Hippocampal formation (tissue), 2 donors: ENCODE data around the gene FBXL4.

Experiments used
- DNase-seq, 2 donors: peaks; one replicate each; lab custom pipeline; 2025; lab: John Stamatoyannopoulos, UW

The FBXL4 gene

DNA sequence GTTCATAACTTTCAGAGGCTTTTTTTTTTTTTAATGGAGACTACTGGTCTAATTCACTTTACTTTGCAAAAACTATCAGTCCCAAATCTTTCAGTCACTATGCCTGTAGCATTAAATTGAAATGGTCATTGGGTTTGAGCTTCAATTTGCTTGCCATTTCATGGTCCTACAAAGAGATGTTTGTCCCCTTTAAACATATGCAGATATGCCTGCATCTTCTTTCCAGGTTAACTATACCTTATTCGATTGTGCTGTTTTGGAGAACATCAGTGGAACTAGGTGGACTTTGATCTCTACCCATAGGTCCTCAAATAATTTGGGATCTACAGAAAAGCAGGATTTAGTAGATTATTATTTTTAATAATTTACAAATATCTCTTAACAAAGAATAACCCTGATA, 108.8 kb downstream of the FBXL4 start:
- no peak for DNase-seq

DNA sequence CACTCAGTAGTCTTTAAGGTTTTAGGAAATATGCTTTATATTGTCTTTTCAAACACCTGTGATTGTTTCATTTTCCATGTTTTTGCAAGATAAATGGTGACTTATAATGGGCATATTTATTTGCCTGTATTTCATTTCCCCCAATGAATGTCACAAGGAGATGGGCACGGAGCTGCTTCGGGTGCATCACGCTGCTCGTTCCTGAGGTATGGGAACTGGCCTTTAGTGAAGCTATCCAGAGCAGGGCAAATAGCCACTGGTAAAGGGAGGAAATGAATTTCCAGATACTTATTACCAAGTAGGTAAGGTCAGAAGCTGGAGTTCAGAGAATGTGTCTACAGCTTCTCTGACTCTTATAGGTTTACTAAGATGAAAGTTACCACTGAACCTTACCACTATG, 109.7 kb downstream of the FBXL4 start:
- peak in 1 of 2 donors; percentile 34 for DNase-seq

DNA sequence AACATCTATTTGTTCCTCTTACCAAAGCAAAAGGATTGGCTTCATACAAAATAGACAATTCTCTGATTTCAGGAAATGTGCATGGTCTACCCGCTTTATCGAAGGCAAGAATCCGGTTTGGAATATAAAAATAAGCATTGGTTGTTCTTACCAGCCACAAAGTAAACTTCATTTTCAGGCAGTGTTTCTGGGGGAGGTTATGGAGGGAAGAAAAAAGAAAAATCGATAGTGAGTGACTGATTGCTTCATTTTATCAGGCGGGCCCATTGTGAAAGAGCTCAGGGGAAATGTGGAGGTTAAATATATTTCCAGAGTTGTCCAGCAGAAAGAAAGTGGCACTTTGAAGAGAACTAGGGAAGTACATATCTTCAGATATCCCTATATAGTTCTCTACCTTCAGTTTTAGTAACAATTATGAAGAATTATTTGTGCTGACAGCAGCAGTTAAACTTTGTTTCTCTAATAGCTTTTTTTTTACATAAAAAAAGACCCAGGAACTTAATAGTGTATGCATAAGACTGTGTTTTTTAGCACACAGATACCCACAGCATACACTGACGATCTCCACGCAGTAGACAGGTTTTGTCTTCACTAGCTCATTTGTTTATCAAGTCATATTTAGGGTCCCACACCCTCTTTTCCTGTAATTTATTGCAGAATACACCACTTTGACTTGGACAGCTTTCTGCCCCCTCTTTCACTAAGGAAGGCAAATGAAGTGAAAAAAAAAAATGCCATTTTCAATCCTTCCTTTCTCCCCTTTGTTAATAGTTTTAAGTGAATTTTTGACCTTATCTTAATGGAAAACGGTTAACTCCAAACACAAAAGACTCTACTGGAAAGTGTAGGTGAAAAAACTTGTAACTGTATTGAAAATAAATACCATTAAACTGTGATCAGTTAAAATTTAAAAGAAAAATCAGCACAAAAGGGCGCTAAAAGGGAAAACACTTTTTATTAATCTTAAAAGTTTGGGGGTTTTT, 110.5 kb downstream of the FBXL4 start:
- peak in 1 of 2 donors; percentile 51 for DNase-seq

DNA sequence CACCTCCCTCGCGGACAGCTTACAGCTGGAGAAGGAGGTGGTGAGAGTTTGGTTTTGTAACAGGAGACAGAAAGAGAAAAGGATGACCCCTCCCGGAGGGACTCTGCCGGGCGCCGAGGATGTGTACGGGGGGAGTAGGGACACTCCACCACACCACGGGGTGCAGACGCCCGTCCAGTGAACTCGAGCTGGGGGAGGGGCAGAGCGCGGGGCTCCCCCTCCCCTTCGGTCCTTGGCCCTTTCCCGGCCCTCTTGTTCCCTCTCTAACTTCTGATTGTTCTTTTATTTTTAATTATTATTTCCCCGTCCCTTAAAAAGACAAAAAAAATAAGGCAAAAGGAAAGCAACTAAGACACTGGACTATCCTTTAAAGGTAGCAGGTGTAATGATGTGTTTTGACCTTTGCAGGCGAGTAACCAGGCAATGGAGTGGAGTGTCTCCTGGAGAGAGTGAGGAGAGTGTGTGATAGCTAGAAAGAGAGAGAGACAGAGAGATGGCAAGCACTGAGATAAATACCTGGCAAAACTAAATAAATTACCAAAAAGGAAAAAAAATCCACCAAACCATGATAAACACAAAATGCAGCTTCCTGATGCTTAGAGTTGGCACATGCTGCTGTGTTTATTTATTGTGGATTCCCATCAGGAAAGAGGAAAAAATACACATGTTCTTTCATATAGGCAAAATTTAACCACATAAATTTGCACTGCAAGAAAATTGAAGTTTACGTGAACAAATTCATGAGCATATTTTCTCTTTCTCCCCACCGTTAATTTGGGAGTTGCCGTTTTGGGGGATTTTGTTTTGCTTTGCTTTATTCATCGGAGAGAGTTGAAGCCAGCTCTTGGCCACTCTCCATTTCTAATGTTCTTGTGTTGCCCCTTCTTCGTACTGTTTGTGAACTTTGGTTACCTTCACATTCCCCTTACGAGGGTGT, 111.5 kb downstream of the FBXL4 start:
- DNase-seq, result peak in 1 of 2 donors; percentile 74

DNA sequence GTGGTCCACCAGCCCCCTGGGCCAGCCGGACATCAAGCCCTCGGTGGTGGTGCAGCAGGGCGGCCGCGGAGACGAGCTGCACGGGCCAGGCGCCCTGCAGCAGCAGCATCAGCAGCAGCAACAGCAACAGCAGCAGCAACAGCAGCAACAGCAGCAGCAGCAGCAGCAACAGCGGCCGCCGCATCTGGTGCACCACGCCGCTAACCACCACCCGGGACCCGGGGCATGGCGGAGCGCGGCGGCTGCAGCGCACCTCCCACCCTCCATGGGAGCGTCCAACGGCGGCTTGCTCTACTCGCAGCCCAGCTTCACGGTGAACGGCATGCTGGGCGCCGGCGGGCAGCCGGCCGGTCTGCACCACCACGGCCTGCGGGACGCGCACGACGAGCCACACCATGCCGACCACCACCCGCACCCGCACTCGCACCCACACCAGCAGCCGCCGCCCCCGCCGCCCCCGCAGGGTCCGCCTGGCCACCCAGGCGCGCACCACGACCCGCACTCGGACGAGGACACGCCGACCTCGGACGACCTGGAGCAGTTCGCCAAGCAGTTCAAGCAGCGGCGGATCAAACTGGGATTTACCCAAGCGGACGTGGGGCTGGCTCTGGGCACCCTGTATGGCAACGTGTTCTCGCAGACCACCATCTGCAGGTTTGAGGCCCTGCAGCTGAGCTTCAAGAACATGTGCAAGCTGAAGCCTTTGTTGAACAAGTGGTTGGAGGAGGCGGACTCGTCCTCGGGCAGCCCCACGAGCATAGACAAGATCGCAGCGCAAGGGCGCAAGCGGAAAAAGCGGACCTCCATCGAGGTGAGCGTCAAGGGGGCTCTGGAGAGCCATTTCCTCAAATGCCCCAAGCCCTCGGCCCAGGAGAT, 112.4 kb downstream of the FBXL4 start:
- no peak for DNase-seq

DNA sequence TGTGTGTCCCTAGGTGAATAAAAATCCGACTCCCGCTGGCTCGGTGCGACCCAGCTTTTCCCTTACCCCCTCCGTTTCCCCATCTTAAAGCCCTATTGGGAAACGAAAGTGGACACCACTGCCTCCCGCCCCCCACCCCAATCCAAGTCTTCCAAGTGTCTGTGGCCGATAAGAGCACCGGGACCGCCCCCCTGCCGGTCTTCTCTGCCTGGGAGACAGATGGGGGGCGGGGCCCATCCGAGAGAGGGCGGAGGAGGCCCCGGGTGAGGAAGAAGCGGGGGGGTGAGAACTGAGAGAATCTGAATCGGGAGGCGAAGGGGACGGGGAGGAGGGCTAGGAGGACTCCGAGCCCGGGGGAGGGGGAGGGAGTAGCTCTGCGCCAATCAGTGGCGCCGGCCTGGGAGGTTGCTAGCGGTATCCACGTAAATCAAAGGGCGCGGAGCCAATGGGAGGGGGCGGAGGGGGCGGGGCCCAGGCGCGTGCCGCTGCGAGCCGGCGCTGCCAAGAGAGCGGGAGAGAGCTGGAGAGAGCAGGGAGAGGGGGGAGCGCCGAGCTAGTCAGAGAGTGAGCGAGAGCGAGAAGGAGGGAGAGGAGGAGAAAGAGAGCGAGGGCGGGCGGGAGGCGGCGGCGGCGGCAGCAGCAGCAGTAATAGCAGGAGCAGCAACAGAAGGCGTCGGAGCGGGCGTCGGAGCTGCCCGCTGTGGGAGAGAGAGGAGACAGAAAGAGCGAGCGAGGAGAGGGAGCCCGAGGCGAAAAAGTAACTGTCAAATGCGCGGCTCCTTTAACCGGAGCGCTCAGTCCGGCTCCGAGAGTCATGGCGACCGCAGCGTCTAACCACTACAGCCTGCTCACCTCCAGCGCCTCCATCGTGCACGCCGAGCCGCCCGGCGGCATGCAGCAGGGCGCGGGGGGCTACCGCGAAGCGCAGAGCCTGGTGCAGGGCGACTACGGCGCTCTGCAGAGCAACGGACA, 113.4 kb downstream of the FBXL4 start, which contains the start of gene POU3F2:
TSS of gene POU3F2 (plus strand) at position 515 of the 972 bp plus-strand sequence. CDS start at position 815, 300 bp downstream.
- peak; percentile 97 to 100 for DNase-seq

DNA sequence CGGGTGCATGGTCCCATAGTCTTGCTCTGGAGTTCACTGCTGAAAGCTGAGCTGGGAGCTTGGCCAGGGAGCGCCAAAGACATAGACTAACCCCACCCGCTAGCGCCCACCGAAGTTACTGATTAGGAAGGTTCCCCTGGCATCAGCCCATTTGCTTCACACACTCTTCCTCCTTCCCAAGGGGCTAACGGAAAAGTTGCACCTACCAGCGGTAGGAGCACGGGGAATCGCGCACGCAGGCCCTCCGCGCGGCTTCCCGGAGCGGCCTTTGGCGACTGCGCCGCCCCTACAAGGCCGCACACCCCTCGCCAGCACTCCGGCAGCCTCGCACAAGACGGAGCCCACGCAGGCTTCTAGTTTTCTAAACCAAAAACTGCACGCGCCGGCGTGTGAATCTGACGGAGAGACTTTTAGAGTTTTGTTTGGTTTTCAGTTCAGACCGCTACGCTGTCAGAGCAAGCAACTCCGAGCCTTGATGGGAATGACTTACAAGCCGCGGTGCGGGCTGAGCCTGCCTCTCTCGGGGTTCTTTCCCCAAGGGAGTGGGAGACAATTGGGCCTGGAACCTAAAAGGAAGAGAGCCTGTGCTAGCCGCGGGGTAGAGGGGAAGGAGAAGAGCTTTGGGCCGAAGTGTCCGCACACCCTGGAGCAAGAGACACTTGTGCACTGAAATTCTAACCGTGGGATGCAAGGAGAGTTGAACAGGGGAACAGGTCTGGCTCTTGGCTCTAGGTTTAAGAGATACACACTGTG, 114.3 kb downstream of the FBXL4 start:
- DNase-seq, result peak in 1 of 2 donors; percentile 65

DNA sequence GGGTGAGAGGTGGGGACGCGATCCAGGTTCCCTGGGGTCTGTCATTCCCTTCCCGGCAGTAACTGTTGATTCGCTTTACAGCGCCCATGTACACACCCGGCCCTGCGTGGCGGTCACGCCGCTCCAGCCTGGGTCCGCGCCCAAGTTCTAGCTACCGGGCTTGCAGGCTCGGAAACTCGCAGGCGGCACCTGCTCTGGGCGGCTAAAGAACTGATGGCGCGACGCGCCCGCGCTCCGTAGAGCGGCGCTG, 114.8 kb downstream of the FBXL4 start:
- no peak for DNase-seq

DNA sequence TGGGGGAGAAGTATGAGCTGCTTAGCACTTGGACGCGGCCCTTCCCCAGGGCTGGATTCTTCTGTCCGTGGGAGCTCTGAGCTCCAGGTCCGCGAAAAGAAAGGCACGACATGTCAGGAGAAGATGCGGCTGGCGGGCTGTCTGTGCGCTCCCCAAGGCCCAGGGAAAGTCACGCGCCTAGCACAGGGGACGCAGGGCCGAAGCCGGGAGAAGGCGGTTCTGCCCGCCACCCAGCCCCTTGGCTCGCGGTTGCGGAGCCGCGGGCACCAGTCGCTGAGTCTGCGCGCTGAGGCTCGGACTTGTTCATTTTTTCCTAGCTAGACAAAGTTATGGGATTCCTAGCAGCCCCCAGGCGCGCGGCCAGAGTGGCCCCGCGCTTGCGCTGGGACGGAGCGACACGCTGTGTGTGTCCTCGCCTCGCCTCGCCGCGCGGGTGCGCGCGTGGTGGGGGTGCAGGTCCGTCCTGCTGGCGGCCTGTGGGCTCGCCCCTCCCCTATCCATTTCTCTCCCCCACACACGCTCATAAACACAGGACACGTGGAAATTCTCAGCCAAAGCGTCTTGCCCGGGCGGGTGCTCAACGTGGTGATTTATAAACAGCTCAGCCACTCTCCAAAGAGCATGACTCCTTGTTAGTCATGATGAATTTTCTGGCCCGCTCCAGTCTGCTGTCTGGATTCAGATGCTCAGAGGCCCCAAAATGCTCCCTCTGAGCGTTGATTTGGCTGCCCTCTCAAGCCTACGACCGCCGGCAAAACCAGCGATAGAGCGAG, 115.3 kb downstream of the FBXL4 start:
- DNase-seq, result peak in 1 of 2 donors; percentile 61

DNA sequence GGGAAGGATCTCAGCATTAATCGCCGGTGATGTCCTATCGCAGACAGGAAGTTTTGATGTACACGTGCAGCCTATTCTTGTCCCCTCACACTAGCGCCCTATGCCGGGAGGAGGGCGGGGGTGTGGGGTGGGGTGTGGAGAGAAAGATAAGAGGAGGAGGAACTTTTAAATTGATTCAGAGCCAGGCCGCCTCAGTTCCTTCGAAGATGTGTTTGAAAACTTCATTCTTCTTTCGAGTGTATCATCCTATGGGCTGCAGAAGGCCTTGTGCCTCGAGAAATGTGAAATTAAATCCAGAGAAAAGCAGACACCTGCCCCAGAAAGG, 115.8 kb downstream of the FBXL4 start:
- no peak for DNase-seq

DNA sequence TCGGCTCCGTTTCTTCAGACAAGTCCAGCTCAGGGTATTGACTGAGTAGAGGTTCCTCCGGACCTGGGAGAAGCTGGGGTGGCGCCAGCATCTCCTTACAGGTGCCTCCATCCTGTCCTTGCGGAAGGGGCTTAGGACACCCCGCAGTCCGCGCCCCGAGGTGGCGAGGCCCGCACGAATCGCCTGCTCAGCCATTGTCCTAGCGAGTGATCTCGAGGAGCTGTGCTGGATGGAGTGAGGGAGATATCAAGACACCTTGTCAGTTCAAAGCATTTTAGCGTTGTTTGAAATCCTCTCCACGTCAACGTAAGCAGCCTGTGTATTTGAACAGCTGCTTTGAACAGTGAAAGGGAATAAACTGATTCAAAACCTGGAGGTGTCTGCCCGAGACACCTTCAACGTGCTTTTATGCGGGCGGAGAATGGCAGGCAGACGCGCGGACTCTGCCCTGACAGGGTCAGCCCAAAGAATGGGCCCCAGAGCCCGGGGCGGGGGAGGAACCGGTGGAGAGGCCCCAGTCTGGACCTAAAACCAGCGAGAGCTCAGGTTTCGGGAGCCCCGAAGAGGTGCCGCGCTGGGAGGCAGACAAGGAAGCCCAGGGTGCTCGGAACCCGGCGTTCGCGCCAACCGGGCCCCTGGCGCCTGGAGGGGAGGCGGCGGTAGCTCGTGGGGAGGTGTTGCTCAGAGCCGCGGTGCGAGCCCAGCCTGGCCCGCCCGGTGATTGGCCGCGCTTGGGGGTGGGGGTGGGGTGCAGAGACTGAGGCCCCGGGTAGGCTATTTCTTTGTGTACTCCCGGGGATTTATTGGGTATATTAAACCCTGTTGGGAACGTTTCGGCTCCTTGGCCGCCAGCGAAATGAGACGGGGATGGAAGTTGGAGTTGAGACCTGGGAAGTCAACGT, 116.4 kb downstream of the FBXL4 start:
- no peak for DNase-seq

DNA sequence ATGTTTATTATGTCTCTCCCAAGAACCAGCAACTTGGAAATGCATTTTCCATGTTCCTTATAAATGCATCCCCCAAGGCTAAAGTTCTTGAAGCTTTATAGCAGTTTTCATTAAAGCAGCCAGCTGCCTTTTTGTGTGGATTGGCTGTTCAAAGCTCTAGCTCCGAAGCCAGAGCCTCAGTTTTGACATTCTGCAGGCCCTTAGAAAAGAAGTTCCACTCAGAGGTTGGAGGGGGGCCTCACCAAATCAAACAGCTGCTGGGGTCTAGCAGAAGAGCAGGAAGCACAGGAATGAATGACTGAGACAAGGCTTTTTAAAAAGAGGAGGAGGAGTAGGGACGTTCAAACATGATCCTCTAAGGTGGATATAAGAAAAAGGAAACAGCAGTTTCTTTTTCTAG, 117.6 kb downstream of the FBXL4 start:
- no peak for DNase-seq

DNA sequence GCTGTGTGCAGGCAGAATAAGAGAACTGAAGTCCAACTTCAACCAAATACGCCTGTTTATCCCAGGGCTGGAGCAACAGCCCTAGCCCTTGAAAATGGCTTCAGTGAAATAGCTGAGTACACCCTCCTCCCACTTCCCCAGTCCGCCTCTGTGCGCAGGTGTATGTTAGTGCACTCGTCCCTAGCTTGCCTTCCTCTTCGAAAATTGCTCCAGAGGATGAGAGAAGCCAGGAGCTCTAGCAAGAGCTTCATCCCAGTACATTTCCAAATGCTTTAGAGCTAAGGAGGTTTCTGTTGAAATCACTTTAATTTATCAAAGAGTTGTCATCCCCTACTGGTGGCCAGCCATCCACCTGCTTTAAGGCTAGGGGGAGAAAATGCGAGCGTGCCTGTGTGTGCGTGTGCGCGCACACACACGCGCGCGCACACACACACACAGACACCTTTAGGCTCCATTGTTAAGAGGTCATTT, 118.8 kb downstream of the FBXL4 start:
- no peak for DNase-seq

DNA sequence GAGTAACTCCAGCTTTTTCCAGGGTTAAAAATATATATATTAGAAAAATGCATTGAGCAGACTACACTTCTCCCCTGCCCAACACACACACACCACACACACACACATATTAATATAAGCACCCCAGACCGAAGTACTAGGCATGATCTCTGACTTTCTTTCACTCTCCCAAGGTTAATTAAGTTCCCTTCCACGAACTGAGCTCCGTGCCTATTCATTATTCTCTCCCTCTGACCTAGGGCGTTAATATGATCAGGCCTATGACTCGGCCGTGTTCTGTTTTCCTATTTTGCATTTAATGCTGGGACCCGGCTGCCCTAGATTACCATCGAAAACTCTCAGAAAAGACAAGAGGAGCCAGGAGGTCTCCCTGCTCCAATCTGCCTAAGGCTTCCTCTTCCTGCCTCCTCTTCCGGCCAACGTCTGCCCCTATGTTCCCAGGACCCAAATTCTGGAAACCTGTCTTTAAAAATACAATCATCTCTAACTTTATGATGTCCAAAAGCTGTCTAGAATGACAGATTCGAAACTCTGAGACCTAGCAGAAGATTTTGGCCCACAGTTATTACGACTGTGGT, 119.4 kb downstream of the FBXL4 start:
- DNase-seq, result no peak

DNA sequence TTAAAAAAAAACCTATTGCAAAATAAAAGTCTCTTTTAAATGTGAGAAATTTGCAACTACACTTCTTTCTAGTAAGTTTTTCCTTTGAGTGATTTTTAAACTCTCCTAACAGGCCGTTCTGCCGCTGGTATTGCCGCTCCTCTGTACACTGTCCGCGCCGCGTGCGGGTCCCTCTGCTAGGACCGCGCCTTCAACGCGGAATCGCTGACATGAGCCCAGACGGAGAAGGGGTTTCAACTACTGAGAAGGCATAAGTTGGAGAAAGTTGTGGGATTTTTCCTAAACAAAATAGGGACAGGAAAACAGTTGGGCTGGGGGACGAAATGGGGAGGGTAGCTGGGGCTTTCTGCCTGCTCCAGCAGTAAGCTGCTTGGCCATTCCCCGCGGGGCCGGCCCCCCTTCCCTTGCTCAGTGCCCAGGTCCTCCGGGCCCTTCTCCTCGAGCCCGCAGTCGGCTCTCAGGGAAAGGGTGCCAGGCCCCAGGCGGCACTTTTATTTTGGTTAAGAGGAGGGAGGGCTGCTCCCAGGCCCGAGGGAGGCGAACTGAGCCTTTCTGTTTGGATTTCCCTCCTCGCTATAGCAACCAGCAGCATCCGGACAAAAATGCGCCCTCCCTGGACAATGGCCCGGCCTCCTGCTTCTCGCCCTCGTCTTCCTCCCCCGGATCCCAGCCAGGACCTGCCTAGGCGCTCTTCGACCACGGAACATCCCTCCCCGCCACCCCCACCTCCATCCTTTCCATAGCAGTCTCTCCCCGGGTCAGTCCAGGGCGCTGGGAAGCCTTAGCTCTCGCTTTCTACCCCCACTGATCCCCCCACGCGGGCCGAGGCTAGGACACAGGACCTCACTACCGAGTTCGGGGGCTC, 120.2 kb downstream of the FBXL4 start:
- DNase-seq, result peak in 1 of 2 donors; percentile 68

DNA sequence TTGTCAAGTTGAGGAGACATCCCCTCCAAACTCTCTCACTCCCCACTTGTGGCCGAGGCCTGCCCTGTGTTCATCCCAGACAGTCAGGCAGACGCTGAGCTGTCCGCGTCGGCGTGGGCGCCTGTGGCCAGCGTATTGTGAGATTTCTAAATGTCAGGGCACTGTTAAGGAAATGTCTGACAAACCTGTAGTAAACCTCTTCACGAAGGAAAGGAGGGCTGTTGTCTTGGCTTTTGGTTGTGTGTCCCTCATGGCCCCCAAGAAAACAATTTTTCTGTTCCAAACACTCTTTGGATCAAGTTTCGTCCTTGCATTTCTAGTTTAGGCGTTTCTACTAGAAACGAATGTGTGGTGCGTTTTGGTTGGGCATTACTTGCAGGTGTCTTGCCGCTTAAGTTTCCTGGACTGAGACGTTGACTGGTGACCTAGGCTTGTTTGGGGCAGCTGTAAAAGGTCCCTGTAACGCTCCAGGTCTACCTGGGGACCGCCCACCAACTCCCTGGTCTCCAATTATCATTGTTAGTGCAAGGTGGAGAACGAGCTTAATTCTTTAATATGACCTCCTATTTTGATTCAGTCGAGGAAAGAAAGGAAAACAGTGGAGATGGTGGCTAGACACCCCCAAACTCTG, 122.0 kb downstream of the FBXL4 start:
- DNase-seq, result no peak
